HG02588 (cell line): ENCODE data around the gene ZNF200.
A peak's percentile ranks its signal among the peaks of the same experiment; 100 is the strongest.
"Not testable (repeated sequence)": the region's sequence is repeated elsewhere in the genome, so short reads cannot be mapped to it uniquely, and the experiment has no call there.

ENCODE experiments used
- ATAC-seq: cut with Tn5 transposase; IDR thresholded peaks from one replicate; pipeline ENCODE4 v1.9.1; 2021; ENCODE audit warnings: mild to moderate bottlenecking, moderate library complexity; ENCODE audit not compliant: unreplicated experiment

Gene ZNF200

DNA sequence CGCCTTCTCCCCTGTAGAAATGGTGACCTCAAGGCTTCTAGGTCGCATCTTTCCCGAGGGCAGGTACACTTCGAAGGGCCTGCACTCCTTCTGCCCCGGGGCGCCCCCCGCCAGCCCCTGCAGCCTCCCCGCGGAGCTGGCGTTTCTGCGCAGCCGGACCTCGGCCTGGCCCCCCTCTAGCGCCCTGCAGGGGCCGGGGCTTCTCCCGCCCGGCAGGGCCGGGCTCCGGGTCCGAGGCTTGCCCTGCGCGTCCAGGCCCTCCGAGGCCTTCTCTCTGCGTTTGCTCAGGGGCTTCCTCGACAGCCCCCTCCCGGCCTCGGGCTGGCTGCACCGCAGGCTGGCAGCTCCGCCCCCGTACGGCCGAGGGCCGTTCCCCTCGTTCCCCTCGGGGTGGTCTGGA is 19.4 kb upstream of the ZNF200 start:
- ATAC-seq = no peak

DNA sequence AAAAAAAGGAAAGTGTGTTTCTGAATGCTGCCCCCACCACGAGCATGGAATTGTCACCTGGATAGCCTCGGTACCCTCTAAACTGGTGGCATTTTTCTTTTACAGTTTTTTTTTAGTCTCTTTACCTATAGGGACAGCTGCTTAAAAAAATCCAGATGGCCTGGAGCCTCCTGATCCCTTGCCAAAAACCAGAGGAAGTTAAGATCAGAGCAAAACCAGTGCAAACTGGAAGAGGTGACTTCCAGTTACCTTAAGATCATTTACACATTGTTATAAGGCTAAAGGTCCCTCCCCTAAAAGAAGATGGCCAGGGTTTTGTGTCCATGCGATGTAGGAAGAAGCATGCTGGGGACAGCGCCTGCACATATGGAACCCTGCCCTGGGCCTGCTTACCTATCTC is 18.0 kb upstream of the ZNF200 start:
- ATAC-seq = no peak

DNA sequence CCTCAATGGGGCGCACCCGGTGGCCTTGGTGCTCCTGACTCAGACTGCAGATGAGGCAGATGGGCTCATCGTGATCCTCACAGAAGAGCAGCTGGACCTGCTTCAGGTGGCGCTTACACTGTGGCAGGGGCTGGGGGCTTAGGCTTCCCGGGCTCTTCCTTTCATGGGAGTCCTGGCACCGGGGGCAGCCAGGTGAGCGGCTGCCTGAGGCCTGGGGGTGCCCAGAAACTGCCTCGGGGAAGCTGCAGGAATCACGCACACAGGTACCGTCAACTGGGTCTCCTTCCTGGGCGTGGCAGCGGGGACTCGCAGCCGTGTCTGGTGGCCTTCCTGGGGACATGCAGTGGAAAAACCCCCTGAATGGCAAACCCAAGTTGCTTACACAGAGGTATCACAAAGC is 14.5 kb upstream of the ZNF200 start:
- no peak for ATAC-seq

DNA sequence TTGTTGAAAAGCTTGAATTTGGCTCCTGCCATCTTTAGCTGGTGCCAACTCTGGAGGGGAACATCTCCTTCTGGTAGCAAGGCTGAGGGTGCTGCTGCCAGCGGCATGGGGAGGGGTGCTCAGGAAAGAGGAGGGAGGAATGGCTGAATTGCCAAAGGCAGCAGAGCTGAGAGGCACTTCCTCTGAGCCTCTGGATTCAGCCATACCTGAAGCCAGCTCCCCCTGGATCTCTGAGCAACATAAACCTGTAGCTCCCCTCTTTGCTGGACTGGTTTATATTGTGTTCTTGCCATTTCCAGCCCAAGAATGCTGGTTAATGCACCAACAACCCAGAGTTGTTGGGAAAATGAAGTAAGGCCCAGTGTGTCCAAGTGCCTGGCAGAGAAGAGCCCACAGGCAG is 14.1 kb upstream of the ZNF200 start:
- no peak for ATAC-seq

DNA sequence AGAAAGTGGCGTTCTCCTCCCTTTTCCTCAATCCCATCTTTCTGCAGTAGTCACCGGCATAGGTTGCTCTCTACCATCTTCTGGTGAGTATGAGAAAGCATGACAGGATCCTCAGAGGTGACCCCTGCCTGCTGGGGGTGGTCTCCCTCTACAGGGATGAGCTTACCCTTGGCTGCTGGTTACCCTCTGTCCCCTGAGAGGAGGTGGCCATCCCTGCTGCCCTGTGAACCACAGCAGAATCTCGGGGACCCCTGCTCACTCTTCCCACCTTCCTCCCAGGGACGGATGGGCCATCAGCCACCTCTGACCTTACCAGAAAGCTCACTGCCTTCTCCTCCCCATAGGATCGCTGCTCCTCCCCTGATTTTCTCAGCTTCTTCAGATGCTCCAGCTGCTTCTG is 13.6 kb upstream of the ZNF200 start:
- ATAC-seq = no peak

DNA sequence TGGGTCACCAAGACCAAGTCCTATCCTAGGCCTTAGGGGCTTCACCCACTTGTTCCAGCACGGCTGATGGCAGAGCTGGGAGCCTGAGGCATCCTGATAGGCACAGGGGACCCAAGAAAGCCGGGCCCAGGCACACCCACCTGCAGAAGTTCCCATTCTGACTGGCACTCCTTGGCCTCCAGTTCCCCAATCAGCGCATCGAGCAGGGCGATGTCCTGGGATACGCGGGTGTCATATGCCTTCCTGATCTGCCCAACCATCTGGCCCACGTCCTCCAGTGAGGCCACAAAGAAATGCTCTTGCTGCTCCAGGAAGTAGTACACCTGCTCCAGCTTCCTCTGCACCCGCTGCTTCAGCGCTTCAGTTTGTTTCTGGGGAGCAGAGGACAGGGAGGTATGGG is 11.9 kb upstream of the ZNF200 start:
- ATAC-seq = no peak

DNA sequence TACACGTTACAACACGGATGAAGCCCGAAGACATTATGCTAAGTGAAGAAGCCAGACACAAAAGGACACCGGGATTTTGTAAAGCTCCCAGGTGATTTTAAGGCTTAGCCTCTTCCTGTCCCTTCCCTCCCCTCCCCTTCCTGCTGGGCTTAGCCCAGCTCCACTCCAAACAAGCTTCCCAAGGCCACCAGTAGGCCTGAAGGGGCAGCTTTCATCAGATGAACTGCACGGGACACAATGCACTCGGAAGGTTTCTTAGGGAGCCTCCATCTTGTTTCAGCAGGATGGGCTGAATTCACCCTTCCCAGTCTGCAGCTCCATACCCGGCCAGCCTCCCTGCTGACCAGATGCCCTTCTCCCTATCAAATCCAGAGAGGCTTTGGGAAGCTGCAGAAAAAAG is 11.0 kb upstream of the ZNF200 start:
- ATAC-seq = no peak

DNA sequence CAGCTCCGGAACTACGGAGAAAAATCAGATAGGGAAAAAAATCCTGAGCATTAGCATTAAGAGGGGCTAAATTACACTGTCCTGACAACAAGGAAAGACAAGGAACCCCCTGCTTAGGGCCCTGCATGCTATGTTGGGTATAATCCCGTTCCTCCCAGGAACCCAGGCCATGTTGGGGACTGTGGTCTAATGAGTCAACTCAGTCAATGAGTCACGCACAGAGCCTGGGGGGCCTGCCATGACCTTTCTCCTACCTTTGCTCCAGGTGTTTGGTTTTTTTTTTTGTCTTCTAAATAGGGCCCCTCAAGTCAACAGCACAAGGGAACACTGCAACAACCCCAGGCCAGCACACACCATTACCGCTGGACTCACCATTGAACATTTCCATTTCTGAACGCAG is 8.9 kb upstream of the ZNF200 start:
- ATAC-seq = no peak

DNA sequence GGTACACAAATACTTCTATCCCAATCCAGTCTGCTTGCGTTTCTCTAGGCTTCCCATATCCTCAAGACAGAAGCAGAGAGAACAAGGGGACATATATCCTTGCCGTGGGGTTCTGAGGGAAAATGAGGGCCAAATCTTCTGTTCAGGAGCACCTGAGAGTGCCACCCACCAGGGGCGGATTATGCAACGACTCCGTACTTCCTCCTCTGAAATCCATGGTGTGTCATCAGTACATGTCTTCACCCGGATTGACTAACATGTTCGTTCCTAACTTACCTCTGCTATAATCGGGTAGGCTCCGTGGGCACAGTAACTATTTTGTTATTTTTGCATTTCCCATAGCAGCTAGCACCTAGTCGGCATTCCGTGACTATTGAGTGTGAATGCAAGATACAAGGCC is 7.8 kb upstream of the ZNF200 start:
- ATAC-seq = no peak

DNA sequence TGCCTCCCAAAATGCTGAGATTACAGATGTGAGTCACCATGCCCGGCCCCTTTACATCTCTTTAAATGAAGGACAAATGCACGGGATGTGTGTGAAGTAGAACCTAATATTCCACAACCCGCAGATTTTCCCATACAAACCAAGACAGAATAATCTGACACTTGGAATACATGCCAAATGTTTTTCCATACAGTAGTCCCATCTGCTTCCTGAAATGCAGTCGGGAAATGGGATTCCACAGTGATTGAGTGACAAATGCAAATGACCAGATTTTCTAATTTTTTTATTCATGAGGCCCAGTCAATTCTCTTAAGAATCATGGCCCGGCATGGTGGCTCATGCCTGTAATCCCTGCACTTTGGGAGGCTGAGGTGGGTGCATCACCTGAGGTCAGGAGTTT is 6.8 kb upstream of the ZNF200 start:
- ATAC-seq = no peak

DNA sequence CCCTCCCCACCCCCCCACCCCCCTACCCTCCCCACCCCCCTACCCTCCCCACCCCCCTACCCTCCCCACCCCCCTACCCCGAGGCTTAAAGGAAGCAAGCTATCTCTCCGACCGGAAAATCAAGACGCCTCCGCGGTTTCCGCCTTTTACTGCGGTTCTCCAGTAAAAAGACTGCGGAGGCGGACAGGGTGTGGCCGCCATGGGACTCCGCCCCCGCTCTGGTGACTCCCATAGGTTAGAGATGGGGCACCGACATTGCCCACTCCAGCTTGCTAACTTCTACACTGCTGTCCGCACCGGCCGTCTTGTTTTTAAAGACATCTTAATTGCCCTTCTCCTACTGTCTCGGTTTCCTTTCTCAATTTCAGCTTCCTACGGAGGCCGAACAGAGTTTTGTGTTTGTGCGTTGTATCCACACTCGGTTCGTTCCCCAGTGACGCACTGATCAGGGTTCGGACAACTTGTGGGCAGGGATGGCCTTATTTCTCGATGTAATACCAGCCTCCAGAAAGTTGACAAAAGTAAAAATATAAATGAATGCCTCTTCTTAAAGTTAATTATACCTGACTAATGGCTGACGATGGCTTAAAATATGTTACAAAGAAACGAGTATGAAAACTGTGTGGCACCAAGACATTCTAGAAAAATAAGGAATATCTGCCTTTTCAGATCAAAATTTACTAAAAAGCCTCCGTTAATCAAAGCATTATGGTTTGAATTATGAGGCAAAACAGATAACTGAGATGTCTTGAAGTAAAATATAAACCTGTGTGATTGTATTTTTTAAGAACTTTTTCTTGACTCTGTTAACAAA is 1.1 kb upstream of the ZNF200 start:
- no peak for ATAC-seq

DNA sequence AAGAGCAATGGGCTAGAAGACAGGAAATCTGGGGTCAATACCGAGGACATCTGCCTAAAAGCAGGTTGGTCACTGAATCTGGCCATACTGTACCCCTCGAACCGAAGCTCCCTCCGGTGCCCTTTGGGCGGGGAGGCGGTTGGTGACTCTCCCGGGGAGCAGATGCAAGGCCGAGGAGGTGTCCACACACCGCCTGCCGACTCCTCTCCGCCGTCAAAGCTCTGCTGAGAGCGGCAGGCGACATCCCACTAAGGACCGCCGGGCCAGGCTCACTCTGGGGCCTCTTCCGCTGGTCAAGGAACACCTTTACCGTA is 458 bp downstream of the ZNF200 start:
- peak; percentile 4 for ATAC-seq

DNA sequence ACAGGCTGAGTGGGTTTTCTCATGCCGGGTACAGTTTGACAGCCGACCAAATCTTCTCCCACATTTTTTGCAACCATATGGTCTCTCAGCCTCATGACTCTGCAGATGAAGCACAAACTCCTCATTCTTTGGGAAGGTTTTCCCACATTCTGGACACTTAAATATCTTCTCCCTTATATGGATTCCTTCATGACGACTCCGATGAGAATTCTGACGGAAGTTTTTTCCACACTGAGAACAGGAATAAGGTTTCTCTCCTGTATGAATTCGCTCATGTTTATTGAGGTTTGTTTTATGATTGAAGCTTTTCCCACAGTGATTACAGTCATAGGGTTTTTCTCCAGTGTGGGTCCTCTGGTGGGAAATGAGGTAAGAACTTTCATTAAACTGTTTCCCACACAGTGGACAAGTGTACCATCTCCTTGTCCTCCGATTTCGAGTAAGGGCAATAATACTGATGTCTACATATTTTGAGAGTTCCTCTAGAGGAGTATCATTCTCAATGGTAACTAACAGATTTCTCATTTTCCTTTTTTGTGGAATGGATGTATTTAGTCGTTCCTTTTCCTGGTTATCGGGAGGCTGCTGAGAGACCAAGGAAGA is 10.9 kb downstream of the ZNF200 start:
- no peak for ATAC-seq

DNA sequence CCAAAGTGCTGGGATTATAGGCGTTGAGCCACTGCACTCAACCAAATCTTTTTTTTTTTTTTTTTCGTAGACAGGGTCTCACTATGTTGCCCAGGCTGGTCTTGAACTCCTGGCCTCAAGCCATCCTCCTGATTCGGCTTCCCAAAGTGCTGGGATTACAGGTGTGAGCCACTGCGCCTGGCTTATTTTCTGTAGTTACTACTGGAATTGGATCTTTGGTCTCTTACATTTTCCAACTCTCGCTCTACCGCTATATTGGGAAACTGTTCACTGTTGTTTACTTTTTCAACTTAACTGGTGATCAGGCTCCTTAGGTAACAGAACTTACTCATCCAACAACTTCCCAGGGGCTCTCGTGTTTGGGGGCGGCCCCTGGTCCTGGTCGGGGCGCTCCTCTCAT is 14.1 kb downstream of the ZNF200 start:
- no peak for ATAC-seq

DNA sequence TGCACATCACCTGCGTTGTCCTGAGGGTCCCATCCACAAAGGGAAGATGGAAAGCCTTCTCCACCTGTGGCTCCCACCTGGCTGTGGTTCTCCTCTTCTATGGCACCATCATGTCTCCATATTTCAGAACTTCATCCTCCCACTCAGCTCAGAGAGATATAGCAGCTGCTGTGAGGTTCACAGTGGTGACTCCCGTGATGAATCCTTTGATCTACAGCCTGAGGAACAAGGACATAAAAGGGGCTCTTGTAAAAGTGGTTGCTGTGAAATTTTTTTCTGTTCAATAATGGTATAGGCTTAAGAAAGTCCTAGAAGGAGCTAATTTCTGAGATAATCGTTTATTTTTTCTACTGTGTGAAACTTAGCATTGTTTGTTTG is 18.7 kb downstream of the ZNF200 start:
- no peak for ATAC-seq

DNA sequence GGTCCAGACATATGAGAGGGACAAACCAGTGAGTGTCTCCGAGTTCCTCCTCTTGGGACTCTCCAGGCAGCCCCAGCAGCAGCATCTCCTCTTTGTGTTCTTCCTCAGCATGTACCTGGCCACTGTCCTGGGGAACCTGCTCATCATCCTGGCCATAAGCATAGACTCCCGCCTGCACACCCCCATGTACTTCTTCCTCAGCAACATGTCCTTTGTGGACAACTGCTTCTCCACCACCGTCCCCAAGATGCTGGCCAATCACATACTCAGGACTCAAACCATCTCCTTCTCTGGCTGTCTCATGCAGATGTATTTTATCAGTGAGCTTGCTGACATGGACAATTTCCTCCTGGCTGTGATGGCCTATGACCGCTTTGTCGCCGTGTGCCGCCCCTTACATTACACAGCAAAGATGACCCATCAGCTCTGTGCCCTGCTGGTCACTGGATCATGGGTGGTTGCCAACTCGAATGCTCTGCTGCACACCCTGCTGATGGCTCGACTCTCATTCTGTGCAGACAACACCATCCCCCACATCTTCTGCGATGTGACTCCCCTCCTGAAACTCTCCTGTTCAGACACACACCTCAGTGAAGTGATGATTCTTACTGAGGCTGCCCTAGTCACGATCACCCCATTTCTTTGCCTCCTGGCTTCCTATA is 19.2 kb downstream of the ZNF200 start:
- no peak for ATAC-seq

DNA sequence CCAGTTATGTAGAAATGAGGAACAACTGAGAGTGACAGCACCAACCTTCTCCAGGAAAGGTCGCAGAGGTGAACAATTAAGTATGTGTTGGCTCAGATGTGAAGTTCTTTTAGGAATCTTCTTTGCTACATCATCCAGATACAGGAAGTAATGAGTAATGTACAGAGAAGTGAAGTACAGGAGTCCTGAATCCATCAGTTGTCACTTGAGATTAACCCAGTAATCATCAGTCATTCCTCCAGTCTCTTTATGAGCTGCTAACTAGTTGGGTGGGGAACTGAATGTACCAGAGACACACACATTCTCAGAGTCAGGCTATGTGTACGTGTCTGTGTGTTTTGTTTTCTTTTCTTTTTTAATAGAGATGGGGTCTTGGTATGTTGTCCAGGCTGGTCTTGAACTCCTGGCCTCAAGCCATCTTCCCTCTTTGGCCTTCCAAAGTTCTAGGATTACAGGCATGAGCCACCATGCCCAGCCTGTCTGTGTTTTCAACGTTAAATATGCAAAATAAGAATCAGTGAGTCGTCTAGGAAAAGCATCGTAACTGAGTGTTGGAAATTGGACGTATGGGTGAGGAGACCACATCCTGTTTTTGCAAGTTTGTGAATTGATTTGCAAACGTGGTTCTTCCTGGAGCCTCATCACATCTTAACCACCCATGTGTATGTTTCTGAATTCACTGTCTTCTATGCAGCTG is 19.9 kb downstream of the ZNF200 start:
- no peak for ATAC-seq

DNA sequence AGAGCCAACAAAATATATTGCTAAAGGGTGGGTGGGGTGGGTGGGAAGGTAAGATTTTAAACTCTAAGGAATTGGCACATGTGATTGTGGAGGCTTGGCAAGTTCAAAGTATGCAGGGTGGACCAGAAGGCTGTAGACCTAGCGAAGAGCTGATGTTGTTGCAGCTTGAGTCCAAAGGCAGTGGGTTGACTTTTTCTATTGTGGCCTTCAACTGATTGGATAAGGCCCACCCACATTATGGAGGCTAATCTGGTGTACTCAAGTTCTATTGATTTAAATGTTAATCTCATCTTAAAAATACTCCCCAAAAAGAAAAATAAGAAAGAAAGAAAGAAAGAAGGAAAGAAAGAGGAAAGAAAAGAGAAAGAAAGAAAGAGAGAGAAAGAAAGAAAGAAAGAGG is 22.4 kb downstream of the ZNF200 start:
- no peak for ATAC-seq

DNA sequence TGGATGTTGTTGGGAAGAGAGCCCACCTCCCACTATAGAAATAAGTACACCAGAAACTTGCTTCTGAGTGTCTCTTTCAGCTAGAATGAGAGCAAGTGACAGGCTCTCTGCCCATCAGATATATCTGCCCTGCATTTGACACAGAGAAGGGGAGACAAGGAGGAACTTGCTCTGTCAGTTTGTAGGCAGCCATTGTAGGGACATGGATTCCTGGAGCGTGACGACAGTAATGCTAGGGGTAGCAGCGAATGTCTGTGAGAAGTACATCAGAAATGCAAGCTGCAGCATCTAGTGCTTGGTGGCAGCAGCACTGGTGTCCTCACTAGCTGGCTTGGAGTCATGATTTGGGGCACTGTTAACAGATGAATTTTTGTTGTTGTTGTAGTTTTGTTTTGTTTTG is 23.0 kb downstream of the ZNF200 start:
- no peak for ATAC-seq

DNA sequence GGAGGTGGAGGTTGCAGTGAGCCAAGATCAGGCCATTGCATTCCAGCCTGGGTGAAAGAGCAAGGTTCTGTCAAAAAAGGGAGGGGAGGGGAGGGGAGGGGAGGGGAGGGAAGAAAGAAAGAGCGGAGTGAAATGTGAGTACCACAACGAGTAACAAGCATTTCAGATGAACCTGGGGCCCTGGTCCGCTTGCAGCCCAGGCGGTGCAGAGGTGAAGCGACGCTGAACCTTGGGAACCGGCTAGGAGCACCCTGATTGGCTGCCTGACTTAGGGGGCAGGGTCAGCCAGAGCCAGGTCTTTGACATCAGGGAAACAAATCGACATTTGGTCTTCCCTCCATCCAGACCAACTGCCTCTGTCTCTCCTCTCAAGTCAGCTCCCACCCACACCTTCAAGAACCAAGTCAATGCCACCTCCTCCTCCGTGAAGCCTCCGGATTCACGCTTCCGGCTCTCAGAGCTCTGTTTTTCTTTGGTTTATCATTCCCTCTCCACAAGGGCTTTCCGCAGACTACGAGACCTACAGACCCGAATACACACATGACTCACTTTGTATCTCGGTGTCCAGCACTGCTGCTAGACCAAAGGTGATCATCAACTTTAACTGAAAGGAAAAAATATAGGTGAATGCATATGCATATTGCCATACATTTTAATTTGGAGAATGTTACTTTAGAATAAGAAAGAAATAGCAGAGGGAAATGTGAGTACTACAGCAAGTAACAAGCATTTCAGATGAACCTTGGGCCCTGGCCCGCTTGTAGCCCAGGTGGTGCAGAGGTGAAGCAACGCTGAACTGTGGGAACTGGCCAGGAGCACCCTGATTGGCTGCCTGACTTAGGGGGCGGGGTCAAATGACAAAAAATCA is 27.6 kb downstream of the ZNF200 start:
- no peak for ATAC-seq

DNA sequence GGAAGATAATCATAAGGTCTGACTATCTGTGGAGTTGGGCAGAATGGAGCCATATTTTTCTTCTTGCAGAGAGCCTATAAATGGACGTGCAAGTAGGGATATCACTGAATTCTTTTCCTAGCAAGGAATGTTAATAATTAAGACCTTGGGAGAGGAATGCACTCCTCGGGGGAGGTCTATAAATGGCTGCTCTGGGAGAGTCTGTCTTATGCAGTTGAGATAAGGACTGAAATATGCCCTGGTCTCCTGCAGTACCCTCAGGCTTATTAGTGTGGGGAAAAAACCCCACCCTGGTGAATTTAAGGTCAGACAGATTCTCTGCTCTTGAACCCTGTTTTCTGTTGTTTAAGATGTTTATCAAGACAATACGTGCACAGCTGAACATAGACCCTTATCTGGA is 29.0 kb downstream of the ZNF200 start:
- ATAC-seq = not testable (repeated sequence)
